ENCODE results near the gene COX7A1. TPM values are rescaled to one million over a fixed set of nuclear protein-coding genes. Genes with fewer than 3 reads are reported as not detected.

Gene COX7A1
- total RNA-seq, 1 donor from 2014 or later: 0.64 TPM

- H3K27ac ChIP-seq (ENCODE audit: low read depth, low read length): peak overlapping the region; percentile 97
- H3K9me3 Mint-ChIP-seq (ENCODE audit: unreplicated experiment): peaks cover 3% of the 10 kb centered on the region
These were observed 11.8 kb downstream of the COX7A1 start for GRCh38 chr19:36140304-36141038.

GRCh38 chr19:36139473-36140303, 12.6 kb downstream of the COX7A1 start, which contains the start of gene CAPNS1:
Gene CAPNS1, plus strand, starts transcription at chr19:36140066. Its CDS starts 946 bp downstream, at chr19:36141012.
- peaks cover 6% of the 10 kb centered on the region for H3K4me1 Mint-ChIP-seq (ENCODE audit: low read depth, unreplicated experiment)
- H3K79me2 ChIP-seq (ENCODE audit: insufficient read depth, low read length): peaks cover 38% of the 10 kb centered on the region
- H3K27ac Mint-ChIP-seq (ENCODE audit: unreplicated experiment): peak within 1 kb of the TSS; percentile 98
- H3K4me3 ChIP-seq (ENCODE audit: insufficient read depth, low read depth, low read length): peak within 1 kb of the TSS; percentile 90
- no peaks in the 10 kb centered on the region for H3K9me3 ChIP-seq (ENCODE audit: insufficient read depth, low read depth, low read length)
- H3K4me3 Mint-ChIP-seq (ENCODE audit: unreplicated experiment): peak within 1 kb of the TSS; percentile 98
- peaks cover 25% of the 10 kb centered on the region for H4K20me1 ChIP-seq (ENCODE audit: insufficient read depth, low read length)
- H3K27ac ChIP-seq (ENCODE audit: low read depth, low read length): peak within 1 kb of the TSS; percentile 97
- DNase-seq (ENCODE audit: low read depth) (peak; percentile 79), FAIRE-seq (no peak)
- peaks cover 3% of the 10 kb centered on the region for H3K9me3 Mint-ChIP-seq (ENCODE audit: unreplicated experiment)
- TF ChIP-seq CTCF (IDR thresholded peaks at IDR 0.05; ENCODE audit: insufficient read depth, low read depth, low read length) (no peak), EZH2 (IDR thresholded peaks at IDR 0.05; ENCODE audit: insufficient read depth, low read length) (no peak)
- peaks cover 15% of the 10 kb centered on the region for H3K4me1 ChIP-seq (ENCODE audit: insufficient read depth, low read length)
- H2AFZ ChIP-seq (ENCODE audit: low read depth, low read length): peak within 1 kb of the TSS; percentile 78
- no peaks in the 10 kb centered on the region for H3K27me3 Mint-ChIP-seq (ENCODE audit: low read depth, unreplicated experiment)
- H3K36me3 ChIP-seq (ENCODE audit: insufficient read depth, low read length): peaks cover 14% of the 10 kb centered on the region
- H3K4me2 ChIP-seq (ENCODE audit: low read length): peak within 1 kb of the TSS; percentile 95
- H3K27me3 ChIP-seq (ENCODE audit: insufficient read depth, low read length): no peaks in the 10 kb centered on the region
- peaks cover 13% of the 10 kb centered on the region for H3K36me3 Mint-ChIP-seq (ENCODE audit: low read depth, unreplicated experiment)
- peak within 1 kb of the TSS; percentile 98 for H3K9ac ChIP-seq (ENCODE audit: low read length)

More at GRCh38 chr19:36140304-36141038, 11.8 kb downstream of the COX7A1 start:
- Histone ChIP-seq H4K20me1 (ENCODE audit: insufficient read depth, low read length) (peaks cover 32% of the 10 kb centered on the region), H3K36me3 (ENCODE audit: insufficient read depth, low read length) (peaks cover 18% of the 10 kb centered on the region), H3K4me1 (ENCODE audit: insufficient read depth, low read length) (peaks cover 15% of the 10 kb centered on the region), H3K79me2 (ENCODE audit: insufficient read depth, low read length) (peaks cover 43% of the 10 kb centered on the region), H2AFZ (ENCODE audit: low read depth, low read length) (peak overlapping the region; percentile 51), H3K4me3 (ENCODE audit: insufficient read depth, low read depth, low read length) (peak overlapping the region; percentile 90), H3K4me2 (ENCODE audit: low read length) (peak overlapping the region; percentile 95), H3K27me3 (ENCODE audit: insufficient read depth, low read length) (no peaks in the 10 kb centered on the region), H3K9ac (ENCODE audit: low read length) (peak overlapping the region; percentile 98), H3K9me3 (ENCODE audit: insufficient read depth, low read depth, low read length) (no peaks in the 10 kb centered on the region)
- DNase-seq (ENCODE audit: low read depth): peak; percentile 67
- FAIRE-seq: no peak
- H3K36me3 Mint-ChIP-seq (ENCODE audit: low read depth, unreplicated experiment): peaks cover 14% of the 10 kb centered on the region
- TF ChIP-seq EZH2 (IDR thresholded peaks at IDR 0.05; ENCODE audit: insufficient read depth, low read length): no peak
- TF ChIP-seq CTCF (IDR thresholded peaks at IDR 0.05; ENCODE audit: insufficient read depth, low read depth, low read length): no peak
- H3K4me3 Mint-ChIP-seq (ENCODE audit: unreplicated experiment): peak overlapping the region; percentile 98
- peak overlapping the region; percentile 98 for H3K27ac Mint-ChIP-seq (ENCODE audit: unreplicated experiment)
- H3K27me3 Mint-ChIP-seq (ENCODE audit: low read depth, unreplicated experiment): no peaks in the 10 kb centered on the region
- peaks cover 6% of the 10 kb centered on the region for H3K4me1 Mint-ChIP-seq (ENCODE audit: low read depth, unreplicated experiment)
